SK-N-SH treated with all-trans-retinoic acid at 6 μM for 48 hours (cell line): ENCODE measurements around the gene RGMA.

Experiments
- CREB5 ChIP-seq: fragments of 250-450 bp; sonication (Bioruptor Pico); IDR thresholded peaks from 2 replicates; pipeline ENCODE4 v1.5.1; 2020; ENCODE audit warnings: low read depth, mild to moderate bottlenecking, moderate library complexity
- ISL1 ChIP-seq: fragments of 250-450 bp; sonication (Bioruptor Pico); IDR thresholded peaks from 2 replicates; pipeline ENCODE4 v2.1.2; 2022; ENCODE audit warnings: mild to moderate bottlenecking, moderate library complexity
- PATZ1 ChIP-seq: fragments of 250-450 bp; sonication (Bioruptor Pico); IDR thresholded peaks from 2 replicates; pipeline ENCODE4 v1.8.0; 2020; ENCODE audit warnings: mild to moderate bottlenecking, moderate library complexity, borderline replicate concordance
- PPARA ChIP-seq: fragments of 250-450 bp; sonication (Bioruptor Pico); IDR thresholded peaks from 2 replicates; pipeline ENCODE4 v1.5.0; 2020; ENCODE audit warnings: mild to moderate bottlenecking, borderline replicate concordance
- SNAI2 ChIP-seq: fragments of 250-450 bp; sonication (Bioruptor Pico); IDR thresholded peaks from 2 replicates; pipeline ENCODE4 v1.5.0; 2020; ENCODE audit warnings: mild to moderate bottlenecking, moderate library complexity
- ZFP3 ChIP-seq: fragments of 250-450 bp; sonication (Bioruptor Pico); IDR thresholded peaks from 2 replicates; pipeline ENCODE4 v1.5.0; 2020; ENCODE audit warnings: mild to moderate bottlenecking, moderate library complexity
- ZFP30 ChIP-seq: fragments of 450-650 bp; formaldehyde crosslinking; IDR thresholded peaks from 2 replicates; pipeline ENCODE4 v1.5.0; 2022; ENCODE audit warnings: mild to moderate bottlenecking, moderate library complexity
- ZNF8 ChIP-seq: fragments of 450-650 bp; formaldehyde crosslinking; IDR thresholded peaks from 2 replicates; pipeline ENCODE4 v1.5.0; 2020; ENCODE audit warnings: mild to moderate bottlenecking, moderate library complexity
- TF ChIP-seq, protein P1 (sequence below): fragments of 250-450 bp; sonication (Bioruptor Pico); IDR thresholded peaks from 2 replicates; pipeline ENCODE4 v1.8.0; 2021; ENCODE audit warnings: low read depth, mild to moderate bottlenecking, moderate library complexity, borderline replicate concordance
- TF ChIP-seq, protein P2 (sequence below): fragments of 250-450 bp; sonication (Bioruptor Pico); IDR thresholded peaks from 2 replicates; pipeline ENCODE4 v1.5.0; 2020; ENCODE audit warnings: mild to moderate bottlenecking, moderate library complexity
- TF ChIP-seq, protein P3 (sequence below): fragments of 250-450 bp; sonication (Bioruptor Pico); IDR thresholded peaks from 2 replicates; pipeline ENCODE4 v1.5.1; 2021; ENCODE audit warnings: mild to moderate bottlenecking, moderate library complexity

DNA sequence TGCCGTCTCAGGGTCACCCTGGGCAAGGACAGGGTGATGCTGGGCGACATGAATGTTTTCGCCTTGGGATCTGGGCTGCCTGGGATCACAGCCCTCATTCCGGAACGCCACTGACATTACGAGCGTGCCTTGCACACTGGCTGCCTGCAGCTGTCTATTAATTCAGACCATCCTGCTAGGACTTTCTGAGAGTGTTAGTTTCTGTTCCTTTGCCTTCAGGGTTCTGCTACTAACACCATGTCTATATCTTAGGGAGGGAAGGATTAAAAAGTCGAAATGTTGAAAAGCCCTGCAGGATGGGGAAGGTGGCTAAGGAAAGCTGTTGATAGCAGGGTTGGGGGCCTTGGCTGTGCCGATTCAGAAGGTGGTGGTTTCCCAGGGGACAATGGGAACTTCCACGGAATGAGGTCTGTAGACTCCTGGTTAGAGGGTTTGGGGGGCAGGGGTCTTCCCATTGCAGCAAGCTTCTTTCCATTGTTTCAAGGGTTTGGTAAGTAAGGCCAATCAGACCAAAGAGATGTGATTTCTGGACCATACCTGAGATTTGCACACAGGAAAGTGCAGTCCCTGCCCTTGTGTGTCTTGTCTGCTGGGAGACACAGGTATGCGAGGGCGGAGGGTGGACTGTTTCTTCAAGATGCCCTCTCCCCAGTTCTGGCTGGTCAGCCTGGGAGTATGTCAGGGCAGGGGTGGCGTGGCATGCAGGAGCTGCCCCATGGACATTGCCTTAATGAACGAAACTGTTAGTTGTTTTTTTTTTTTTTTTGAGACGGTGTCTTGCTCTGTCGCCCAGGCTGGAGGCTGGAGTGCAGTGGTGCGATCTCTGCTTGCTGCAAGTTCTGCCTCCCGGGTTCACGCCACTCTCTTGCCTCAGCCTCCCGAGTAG is 50.9 kb downstream of the RGMA start:
- TF ChIP-seq, protein P1, sequence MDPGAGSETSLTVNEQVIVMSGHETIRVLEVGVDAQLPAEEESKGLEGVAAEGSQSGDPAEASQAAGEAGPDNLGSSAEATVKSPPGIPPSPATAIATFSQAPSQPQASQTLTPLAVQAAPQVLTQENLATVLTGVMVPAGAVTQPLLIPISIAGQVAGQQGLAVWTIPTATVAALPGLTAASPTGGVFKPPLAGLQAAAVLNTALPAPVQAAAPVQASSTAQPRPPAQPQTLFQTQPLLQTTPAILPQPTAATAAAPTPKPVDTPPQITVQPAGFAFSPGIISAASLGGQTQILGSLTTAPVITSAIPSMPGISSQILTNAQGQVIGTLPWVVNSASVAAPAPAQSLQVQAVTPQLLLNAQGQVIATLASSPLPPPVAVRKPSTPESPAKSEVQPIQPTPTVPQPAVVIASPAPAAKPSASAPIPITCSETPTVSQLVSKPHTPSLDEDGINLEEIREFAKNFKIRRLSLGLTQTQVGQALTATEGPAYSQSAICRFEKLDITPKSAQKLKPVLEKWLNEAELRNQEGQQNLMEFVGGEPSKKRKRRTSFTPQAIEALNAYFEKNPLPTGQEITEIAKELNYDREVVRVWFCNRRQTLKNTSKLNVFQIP (CRISPR knock-in tag), result no peak
- TF ChIP-seq SNAI2 (CRISPR knock-in tag) (no peak), CREB5 (CRISPR knock-in tag) (no peak), PATZ1 (CRISPR knock-in tag) (no peak), ISL1 (CRISPR knock-in tag) (no peak), ZFP3 (no peak), ZFP30 (CRISPR knock-in tag) (no peak), PPARA (CRISPR knock-in tag) (no peak), ZNF8 (no peak)
- TF ChIP-seq, protein P2, sequence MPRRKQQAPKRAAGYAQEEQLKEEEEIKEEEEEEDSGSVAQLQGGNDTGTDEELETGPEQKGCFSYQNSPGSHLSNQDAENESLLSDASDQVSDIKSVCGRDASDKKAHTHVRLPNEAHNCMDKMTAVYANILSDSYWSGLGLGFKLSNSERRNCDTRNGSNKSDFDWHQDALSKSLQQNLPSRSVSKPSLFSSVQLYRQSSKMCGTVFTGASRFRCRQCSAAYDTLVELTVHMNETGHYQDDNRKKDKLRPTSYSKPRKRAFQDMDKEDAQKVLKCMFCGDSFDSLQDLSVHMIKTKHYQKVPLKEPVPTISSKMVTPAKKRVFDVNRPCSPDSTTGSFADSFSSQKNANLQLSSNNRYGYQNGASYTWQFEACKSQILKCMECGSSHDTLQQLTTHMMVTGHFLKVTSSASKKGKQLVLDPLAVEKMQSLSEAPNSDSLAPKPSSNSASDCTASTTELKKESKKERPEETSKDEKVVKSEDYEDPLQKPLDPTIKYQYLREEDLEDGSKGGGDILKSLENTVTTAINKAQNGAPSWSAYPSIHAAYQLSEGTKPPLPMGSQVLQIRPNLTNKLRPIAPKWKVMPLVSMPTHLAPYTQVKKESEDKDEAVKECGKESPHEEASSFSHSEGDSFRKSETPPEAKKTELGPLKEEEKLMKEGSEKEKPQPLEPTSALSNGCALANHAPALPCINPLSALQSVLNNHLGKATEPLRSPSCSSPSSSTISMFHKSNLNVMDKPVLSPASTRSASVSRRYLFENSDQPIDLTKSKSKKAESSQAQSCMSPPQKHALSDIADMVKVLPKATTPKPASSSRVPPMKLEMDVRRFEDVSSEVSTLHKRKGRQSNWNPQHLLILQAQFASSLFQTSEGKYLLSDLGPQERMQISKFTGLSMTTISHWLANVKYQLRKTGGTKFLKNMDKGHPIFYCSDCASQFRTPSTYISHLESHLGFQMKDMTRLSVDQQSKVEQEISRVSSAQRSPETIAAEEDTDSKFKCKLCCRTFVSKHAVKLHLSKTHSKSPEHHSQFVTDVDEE (CRISPR knock-in tag), result no peak
- TF ChIP-seq, protein P3, sequence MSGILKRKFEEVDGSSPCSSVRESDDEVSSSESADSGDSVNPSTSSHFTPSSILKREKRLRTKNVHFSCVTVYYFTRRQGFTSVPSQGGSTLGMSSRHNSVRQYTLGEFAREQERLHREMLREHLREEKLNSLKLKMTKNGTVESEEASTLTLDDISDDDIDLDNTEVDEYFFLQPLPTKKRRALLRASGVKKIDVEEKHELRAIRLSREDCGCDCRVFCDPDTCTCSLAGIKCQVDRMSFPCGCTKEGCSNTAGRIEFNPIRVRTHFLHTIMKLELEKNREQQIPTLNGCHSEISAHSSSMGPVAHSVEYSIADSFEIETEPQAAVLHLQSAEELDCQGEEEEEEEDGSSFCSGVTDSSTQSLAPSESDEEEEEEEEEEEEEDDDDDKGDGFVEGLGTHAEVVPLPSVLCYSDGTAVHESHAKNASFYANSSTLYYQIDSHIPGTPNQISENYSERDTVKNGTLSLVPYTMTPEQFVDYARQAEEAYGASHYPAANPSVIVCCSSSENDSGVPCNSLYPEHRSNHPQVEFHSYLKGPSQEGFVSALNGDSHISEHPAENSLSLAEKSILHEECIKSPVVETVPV (CRISPR knock-in tag), result no peak
